HEK293T (cell line): ENCODE measurements around the gene IL1F10.

Source experiments
- CTCF ChIA-PET: fragments of 350-600 bp; formaldehyde crosslinking; extraction: SDS; loops from one replicate; lab custom pipeline; 2021; ENCODE audit warnings: antibody characterized with exemption, inconsistent platforms; lab: Yijun Ruan, JAX
- POLR2A ChIA-PET: fragments of 350-600 bp; formaldehyde crosslinking; extraction: SDS; loops from one replicate; lab custom pipeline; 2020; ENCODE audit warnings: antibody characterized with exemption, inconsistent platforms; lab: Yijun Ruan, JAX
- DNase-seq: peaks from one replicate; pipeline ENCODE4 v3.0.0; 2012; ENCODE audit warnings: mixed read lengths; ENCODE audit errors: extremely low spot score
- ARNT ChIP-seq: fragments of 450-650 bp; IDR thresholded peaks from 2 replicates; pipeline ENCODE4 v1.6.1; 2017; ENCODE audit warnings: mild to moderate bottlenecking
- BHLHE40 ChIP-seq: fragments of 450-650 bp; IDR thresholded peaks from 2 replicates; pipeline ENCODE4 v1.6.1; 2016; ENCODE audit warnings: mild to moderate bottlenecking, moderate library complexity, borderline replicate concordance
- CTBP1 ChIP-seq: fragments of 450-650 bp; IDR thresholded peaks from 2 replicates; pipeline ENCODE4 v1.6.1; 2016; ENCODE audit warnings: borderline replicate concordance
- ELF4 ChIP-seq: fragments of 450-650 bp; IDR thresholded peaks from 2 replicates; pipeline ENCODE4 v1.6.1; 2017; ENCODE audit warnings: antibody characterized with exemption
- FOXA1 ChIP-seq: fragments of 450-650 bp; IDR thresholded peaks from 2 replicates; pipeline ENCODE4 v1.6.1; 2016; ENCODE audit warnings: mild to moderate bottlenecking
- FOXK2 ChIP-seq: fragments of 450-650 bp; IDR thresholded peaks from 2 replicates; pipeline ENCODE4 v1.6.1; 2016; ENCODE audit warnings: mild to moderate bottlenecking
- FOXM1 ChIP-seq: fragments of 450-650 bp; IDR thresholded peaks from 2 replicates; pipeline ENCODE4 v1.6.1; 2017; ENCODE audit warnings: mild to moderate bottlenecking, borderline replicate concordance
- HDGF ChIP-seq: fragments of 450-650 bp; IDR thresholded peaks from 2 replicates; pipeline ENCODE4 v1.6.1; 2017; ENCODE audit warnings: antibody characterized with exemption, borderline replicate concordance
- L3MBTL2 ChIP-seq: fragments of 450-650 bp; conservative IDR thresholded peaks from 2 replicates; pipeline ENCODE4 v1.6.1; 2016; ENCODE audit warnings: mild to moderate bottlenecking
- LEF1 ChIP-seq: fragments of 450-650 bp; IDR thresholded peaks from 2 replicates; pipeline ENCODE4 v1.6.1; 2017; ENCODE audit warnings: mild to moderate bottlenecking, borderline replicate concordance
- NFRKB ChIP-seq: fragments of 450-650 bp; IDR thresholded peaks from 2 replicates; pipeline ENCODE4 v1.6.1; 2016; ENCODE audit warnings: mild to moderate bottlenecking, moderate library complexity
- SP1 ChIP-seq: fragments of 450-650 bp; IDR thresholded peaks from 2 replicates; pipeline ENCODE4 v1.6.1; 2017
- SUZ12 ChIP-seq: fragments of 450-650 bp; IDR thresholded peaks from 2 replicates; pipeline ENCODE4 v1.6.1; 2016; ENCODE audit warnings: mild to moderate bottlenecking
- TARDBP ChIP-seq: fragments of 450-650 bp; IDR thresholded peaks from 2 replicates; pipeline ENCODE4 v1.6.1; 2016
- ZNF384 ChIP-seq: fragments of 450-650 bp; IDR thresholded peaks from 2 replicates; pipeline ENCODE4 v1.6.1; 2016
- TF ChIP-seq, protein P1 (sequence below): fragments of 450-650 bp; IDR thresholded peaks from 2 replicates; pipeline ENCODE4 v1.6.1; 2016

Gene IL1F10

DNA sequence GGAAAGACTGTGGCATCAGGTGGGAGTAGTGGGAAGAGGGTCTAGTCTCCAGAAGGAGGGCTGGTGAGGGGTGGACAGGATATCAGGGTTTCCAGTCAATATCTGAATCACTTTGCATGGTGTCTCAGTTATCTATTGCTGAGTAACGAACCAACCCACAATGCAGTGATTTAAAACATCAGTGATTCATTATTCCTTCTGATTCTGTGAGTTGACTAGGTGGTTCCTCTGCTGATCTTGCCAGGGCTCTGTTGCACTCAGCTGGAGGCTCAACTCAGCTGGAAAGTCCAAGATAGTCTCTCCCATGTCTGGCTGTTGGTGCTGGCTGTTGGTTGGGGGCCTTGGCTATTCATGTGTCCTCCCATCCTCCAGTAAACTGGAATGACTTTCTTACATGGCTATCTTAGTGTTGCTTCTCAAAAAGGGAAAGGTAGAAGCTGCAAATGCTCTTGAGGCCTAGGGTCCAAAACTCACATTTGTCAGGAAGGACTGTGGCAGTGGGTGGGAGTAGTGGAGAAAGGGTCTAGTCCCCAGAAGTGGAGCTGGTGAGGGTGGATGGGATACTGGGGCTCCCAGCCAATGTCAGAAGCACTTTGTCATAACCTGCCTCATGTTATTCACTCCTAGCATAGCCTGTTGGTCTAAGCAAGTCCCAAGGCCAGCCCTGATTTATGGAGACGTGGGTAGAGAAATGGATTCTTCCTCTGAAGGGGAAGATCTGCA is 13.9 kb downstream of the IL1F10 start:
- POLR2A ChIA-PET: no interaction called here

DNA sequence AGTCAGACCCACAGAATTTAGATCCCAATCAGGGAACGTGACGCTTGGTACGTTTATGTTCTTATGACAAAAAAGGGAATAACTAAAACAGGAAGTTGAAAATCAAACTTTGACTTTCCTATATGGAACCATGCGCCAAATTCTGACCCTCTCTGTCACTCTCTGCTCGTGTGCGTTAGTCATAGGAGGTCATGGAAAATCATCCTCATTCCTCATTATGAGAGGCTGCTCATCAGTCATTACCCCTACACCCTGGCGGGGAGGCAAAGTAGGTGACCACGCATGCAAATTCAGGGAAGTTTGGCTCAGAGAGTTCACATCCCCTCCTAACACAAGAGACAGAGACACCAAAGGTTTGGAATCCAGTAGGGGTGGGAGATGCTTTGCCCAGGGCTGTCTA is 15.5 kb downstream of the IL1F10 start:
- no peak for DNase-seq
- CTCF ChIA-PET: no interaction called here
- TF ChIP-seq SP1: no peak
- TF ChIP-seq ZNF384: no peak
- TF ChIP-seq FOXA1: no peak
- TF ChIP-seq ARNT: no peak
- TF ChIP-seq ELF4: no peak
- TF ChIP-seq, protein P1, sequence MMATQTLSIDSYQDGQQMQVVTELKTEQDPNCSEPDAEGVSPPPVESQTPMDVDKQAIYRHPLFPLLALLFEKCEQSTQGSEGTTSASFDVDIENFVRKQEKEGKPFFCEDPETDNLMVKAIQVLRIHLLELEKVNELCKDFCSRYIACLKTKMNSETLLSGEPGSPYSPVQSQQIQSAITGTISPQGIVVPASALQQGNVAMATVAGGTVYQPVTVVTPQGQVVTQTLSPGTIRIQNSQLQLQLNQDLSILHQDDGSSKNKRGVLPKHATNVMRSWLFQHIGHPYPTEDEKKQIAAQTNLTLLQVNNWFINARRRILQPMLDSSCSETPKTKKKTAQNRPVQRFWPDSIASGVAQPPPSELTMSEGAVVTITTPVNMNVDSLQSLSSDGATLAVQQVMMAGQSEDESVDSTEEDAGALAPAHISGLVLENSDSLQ: no peak
- no peak for TF ChIP-seq LEF1
- TF ChIP-seq L3MBTL2: no peak
- no peak for TF ChIP-seq NFRKB
- no peak for TF ChIP-seq CTBP1
- TF ChIP-seq HDGF: no peak
- POLR2A ChIA-PET: interaction anchor here (1.0 kb wide), 1 partner anchor 115 kb away, joined by 3 read pairs; no protein-coding TSS in a partner anchor

More for the DNA sequence above, 13.9 kb downstream of the IL1F10 start:
- no peak for TF ChIP-seq HDGF
- no peak for TF ChIP-seq BHLHE40
- TF ChIP-seq LEF1: no peak
- TF ChIP-seq ARNT: no peak
- TF ChIP-seq ZNF384: no peak
- no peak for TF ChIP-seq SP1
- no peak for TF ChIP-seq FOXM1
- no peak for TF ChIP-seq TARDBP
- TF ChIP-seq FOXA1: no peak
- TF ChIP-seq ELF4: no peak
- TF ChIP-seq SUZ12: no peak
- CTCF ChIA-PET: interaction anchor here (1.4 to 1.7 kb wide), 2 partner anchors 113 to 117 kb away, joined by 5 to 6 read pairs; no protein-coding TSS in a partner anchor
- DNase-seq: no peak

DNA sequence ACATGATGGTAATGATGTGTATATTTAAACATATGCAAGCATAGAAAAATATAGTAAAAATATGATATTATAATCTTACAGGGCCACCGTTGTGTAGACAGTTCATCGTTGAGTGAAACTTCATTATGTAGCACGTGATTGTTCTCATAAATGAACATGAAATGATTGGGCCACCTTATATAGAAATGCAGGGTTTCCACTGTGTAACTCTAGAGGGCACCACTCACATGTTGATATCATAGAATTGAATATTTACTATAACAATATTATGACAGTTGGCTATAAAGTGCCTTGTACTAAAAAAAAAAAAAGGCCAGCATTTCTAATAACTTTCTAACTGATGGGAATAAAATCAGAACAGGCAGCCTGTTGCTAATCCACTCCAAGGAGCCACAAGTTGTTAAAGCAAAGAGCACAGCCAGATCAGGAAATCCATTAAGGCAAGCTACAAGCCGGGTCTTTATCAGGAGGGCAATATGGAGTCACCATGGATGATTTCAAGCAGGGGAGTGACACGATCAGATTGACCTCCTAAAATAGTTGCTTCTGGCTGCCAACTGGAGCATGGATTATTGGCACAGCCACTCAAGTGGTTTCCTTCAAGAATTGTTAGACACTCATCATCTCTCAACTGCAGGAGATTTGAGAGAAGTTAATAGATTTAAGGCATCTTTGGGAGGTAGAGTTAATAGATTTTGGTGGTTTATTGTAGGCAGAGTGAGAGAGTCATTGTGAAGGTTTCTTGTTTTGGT is 16.7 kb downstream of the IL1F10 start:
- TF ChIP-seq, protein P1: no peak
- TF ChIP-seq SP1: no peak
- ChIA-PET POLR2A (no interaction called here), CTCF (interaction anchor here (0.7 to 1.0 kb wide), 6 partner anchors 31 to 155 kb away, joined by 3 to 7 read pairs (median 3); no protein-coding TSS in a partner anchor)
- no peak for DNase-seq

DNA sequence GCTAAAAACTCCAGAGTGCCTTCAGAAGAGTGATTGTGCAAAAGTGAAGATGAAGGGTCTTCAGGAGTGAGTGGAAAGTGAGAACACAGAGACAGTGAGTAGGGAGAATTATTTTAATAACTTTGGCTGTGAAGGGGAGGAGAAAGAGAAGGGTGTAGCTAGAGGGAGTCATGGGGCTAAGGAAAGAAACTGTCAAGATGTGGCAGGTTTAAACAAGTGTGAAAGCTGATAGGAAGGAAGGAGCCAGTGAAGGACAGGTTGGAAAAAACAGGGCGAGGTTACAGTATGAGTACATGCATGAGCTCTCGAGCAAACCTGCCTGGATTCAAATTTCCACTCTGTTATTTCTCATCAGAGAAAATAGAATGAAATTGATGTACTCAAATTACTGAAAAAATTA is 17.8 kb downstream of the IL1F10 start:
- ChIA-PET CTCF (interaction anchor here (1.0 kb wide), 1 partner anchor 108 kb away, joined by 3 read pairs; no protein-coding TSS in a partner anchor), POLR2A (no interaction called here)
- no peak for TF ChIP-seq ARNT
- TF ChIP-seq L3MBTL2: no peak
- TF ChIP-seq ZNF384: no peak
- TF ChIP-seq LEF1: no peak
- TF ChIP-seq CTBP1: no peak
- DNase-seq: no peak

DNA sequence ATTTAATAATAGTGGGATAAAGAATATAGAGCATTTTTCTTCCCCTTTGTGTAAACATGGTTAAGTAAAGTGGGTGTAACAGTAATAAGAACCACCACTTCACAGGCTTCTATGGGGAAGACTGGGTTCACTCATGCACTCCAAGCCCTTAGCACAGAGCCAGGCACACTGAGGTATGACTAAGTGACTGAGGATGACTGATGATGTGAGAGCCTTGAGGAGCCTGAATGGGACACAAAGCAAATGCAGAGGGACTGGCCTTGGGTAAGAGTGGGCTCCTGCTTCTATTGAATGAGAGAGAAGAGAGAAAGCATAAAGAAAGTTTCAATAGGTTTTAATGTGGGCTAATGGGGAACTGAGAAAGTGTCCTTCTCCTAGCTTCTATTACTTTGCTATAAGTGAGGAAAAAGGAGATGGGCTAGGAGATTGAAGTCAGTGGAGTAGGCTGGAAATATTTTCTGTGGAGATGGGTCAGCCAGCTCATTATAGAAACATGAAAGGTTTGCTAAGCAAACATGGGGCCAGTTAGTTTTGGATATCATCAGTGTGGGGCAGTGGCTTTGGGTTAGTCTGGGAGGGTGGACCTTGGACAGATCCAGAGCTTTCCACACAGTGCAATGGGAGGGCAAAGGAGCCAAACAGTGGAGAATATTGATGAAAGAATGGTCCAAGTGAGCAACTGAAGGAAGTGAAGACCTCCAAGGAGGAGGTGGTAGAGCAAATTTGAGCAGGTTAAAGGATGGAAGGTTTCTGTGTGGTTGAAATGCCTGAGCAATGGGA is 20.6 kb downstream of the IL1F10 start:
- CTCF ChIA-PET: no interaction called here
- TF ChIP-seq FOXK2 (no peak), BHLHE40 (no peak)
- TF ChIP-seq, protein P1: no peak
- DNase-seq: no peak
- POLR2A ChIA-PET: no interaction called here

DNA sequence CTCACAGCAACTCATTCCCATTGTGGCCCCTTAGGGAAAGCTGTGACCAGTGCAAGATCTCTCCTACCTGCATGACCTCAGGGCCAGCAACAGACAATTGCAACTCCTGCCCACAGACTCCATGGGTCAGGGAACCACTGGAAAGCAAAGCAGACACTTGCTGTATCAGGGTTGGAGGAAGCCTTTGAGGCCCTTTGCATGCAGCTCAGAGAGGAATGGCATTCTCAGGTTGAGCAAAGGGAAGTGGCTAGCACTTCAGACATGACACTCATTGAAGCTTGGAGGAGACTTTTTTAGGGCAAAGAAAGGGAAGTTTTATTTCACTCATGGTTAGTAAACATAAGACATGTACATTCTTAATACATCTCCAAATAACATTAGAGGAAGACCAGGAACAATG is 22.1 kb downstream of the IL1F10 start:
- TF ChIP-seq ZNF384 (no peak), ELF4 (no peak), HDGF (no peak), CTBP1 (no peak), FOXM1 (no peak), ARNT (no peak), SP1 (no peak), NFRKB (no peak), FOXK2 (no peak), LEF1 (no peak), FOXA1 (no peak)
- CTCF ChIA-PET: no interaction called here
- POLR2A ChIA-PET: interaction anchor here (1.1 kb wide), 1 partner anchor 15 kb away, joined by 3 read pairs; no protein-coding TSS in a partner anchor
- DNase-seq: no peak
